ENCODE data around the gene NUP85.
A peak's percentile ranks its signal among the peaks of the same experiment; 100 is the strongest.
"Not testable (repeated sequence)": the region's sequence is repeated elsewhere in the genome, so short reads cannot be mapped to it uniquely, and the experiment has no call there.

The NUP85 gene, protein sequence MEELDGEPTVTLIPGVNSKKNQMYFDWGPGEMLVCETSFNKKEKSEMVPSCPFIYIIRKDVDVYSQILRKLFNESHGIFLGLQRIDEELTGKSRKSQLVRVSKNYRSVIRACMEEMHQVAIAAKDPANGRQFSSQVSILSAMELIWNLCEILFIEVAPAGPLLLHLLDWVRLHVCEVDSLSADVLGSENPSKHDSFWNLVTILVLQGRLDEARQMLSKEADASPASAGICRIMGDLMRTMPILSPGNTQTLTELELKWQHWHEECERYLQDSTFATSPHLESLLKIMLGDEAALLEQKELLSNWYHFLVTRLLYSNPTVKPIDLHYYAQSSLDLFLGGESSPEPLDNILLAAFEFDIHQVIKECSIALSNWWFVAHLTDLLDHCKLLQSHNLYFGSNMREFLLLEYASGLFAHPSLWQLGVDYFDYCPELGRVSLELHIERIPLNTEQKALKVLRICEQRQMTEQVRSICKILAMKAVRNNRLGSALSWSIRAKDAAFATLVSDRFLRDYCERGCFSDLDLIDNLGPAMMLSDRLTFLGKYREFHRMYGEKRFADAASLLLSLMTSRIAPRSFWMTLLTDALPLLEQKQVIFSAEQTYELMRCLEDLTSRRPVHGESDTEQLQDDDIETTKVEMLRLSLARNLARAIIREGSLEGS

GRCh38 chr17:75205037-75205792 lies at the start of gene NUP85:
Gene NUP85, plus strand, starts transcription at chr17:75205679. Its CDS starts 83 bp downstream, at chr17:75205762.
- DNase-seq = peak; percentile 92

GRCh38 chr17:75158480-75158879 lies 47.0 kb upstream of the NUP85 start:
- not testable (repeated sequence) for DNase-seq

DNA sequence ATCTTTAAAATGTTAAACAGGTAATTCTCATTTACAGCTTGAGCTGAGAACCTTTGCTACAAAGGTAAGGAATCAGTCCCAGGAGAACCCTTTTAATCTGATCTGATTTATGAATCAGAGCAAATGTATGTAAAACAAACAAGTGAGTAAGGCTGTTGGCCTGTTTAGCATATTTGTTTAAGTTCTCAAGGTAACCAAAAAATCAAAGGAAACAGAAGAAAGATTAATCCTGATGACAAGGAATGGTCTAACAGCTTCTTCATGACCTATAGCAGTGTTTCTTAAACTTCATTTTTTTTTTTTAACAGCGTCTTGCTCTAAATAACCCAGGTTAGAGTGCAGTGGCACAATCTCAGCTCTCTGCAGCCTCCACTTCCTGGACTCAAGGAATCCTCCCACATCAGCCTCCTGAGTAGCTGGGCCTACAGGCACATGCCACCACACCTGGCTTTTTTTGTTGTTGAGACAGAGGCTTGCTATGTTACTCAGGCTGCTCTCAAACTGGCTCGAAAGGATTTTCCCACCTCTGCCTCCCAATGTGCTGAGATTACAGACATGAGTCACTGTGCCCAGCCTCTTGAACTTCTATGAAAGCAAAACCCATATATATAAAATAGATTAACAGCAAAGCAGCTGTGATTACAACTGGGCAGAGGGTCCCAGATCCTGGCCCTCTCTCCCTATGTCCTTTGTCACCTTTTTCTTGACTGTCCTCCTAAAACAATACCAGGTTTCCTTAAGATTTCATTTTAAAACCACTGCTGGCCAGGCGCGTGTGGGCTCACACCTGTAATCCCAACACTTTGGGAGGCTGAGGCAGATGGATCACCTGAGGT lies 46.1 kb upstream of the NUP85 start:
- DNase-seq = no peak

DNA sequence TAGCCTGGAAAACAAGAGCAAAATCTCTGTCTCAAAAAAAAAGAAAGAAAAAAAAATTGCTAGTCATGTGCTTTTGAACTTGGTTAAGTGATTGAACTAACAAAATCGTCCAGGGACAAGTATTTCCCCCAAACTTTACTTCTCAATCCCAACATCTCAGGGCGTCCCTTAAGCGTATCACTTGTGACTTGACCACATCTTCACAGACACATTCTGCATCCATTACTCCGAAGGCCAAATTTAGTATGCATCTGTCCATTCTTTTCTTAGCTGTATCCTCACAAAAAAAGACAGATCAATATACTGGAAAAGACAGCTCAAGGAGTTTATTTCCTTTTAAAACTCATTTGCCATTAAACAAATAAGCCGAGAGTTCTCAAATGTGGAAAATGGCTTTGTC lies 45.3 kb upstream of the NUP85 start:
- DNase-seq = no peak

DNA sequence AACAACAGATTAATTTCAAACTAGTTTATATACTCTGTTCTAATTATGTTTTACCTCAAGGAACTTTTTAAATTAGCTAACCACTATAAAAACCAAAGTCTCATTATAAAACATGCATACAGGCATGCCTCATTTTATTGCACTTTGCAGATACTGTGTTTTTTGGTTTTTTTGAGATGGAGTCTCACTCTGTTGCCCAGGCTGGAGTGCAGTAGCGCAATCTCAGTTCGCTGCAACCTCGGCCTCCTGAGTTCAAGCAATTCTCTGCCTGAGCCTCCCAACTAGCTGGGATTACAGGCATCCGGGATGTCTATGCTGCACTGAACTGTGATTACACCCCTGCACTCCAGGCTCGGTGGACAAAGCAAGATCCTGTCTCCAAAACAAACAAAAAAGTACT lies 42.4 kb upstream of the NUP85 start:
- no peak for DNase-seq

- DNase-seq = not testable (repeated sequence)
Observed at GRCh38 chr17:75164606-75165005, 40.9 kb upstream of the NUP85 start.

DNA sequence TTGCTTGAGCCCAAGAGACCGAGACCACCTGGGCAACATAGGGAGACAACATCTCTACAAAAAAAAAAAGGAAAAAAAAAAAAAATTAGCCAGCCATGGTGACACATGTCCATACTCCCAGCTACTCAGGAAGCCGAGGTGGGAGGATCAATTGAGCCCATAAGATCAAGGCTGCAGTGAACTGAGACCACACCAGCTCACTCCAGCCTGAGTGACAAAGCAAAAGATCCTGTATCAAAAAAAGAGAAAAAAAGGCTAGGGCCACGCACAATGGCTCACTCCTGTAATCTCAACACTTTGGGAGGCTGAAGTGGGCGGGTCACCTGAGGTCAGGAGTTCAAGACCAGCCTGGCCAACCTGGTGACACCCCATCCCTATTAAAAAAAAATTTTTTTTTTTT lies 36.5 kb upstream of the NUP85 start:
- no peak for DNase-seq

DNA sequence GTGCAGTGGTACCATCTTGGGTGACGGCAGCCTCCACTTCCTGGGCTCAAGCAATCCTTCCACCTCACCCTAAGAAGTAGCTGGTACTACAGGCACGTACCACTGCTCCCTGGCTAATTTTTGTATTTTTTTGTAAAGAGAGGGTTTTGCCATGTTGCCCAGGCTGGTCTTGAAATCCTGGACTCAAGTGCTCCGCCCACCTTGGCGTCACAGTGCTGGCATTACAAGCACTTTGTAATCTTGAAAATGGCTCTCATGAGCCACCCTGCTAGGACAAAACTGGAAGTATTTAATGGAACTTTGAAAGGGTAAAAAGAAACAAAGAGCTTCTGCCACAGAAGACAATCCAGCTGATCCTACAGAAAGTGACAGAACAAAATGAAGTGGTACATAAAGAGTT lies 32.0 kb upstream of the NUP85 start:
- DNase-seq = no peak

DNA sequence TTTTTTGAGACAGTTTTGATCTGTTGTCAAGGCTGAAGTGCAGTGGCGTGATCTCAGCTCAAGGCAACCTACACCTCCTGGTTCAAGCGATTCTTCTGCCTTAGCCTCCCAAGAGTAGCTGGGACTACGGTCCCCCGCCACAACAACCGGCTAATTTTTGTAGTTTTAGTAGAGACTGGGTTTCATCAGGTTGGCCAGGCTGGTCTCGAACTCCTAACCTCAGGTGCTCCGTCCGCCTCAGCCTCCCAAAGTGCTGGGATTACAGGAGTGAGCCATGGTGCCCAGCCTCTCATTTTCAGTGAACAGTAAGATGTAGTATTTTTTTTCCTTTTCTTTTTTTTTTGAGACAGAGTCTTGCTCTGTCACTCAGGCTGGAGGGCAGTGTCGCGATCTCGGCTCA lies 30.5 kb upstream of the NUP85 start:
- DNase-seq = no peak

- DNase-seq = no peak
Observed at GRCh38 chr17:75176625-75177024, 28.9 kb upstream of the NUP85 start.

DNA sequence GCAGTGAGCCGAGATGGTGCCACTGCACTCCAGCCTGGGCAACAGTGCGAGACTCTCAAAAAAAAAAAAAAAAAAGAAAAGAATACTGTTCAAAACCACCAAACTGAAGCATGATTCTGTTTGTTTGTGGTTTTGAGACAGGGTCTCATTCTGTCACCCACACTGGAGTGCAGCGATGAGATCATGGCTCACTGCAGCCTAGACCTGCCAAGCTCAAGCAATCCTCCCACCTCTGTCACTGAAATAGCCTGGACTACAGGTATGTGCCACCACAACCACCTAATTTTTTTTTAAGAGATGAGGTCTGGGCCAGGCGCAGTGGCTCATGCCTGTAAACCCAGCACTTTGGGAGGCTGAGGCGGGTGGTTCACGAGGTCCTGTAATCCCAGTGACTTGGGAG lies 27.0 kb upstream of the NUP85 start:
- DNase-seq = no peak

GRCh38 chr17:75181110-75181509 lies 24.4 kb upstream of the NUP85 start:
- DNase-seq = no peak

DNA sequence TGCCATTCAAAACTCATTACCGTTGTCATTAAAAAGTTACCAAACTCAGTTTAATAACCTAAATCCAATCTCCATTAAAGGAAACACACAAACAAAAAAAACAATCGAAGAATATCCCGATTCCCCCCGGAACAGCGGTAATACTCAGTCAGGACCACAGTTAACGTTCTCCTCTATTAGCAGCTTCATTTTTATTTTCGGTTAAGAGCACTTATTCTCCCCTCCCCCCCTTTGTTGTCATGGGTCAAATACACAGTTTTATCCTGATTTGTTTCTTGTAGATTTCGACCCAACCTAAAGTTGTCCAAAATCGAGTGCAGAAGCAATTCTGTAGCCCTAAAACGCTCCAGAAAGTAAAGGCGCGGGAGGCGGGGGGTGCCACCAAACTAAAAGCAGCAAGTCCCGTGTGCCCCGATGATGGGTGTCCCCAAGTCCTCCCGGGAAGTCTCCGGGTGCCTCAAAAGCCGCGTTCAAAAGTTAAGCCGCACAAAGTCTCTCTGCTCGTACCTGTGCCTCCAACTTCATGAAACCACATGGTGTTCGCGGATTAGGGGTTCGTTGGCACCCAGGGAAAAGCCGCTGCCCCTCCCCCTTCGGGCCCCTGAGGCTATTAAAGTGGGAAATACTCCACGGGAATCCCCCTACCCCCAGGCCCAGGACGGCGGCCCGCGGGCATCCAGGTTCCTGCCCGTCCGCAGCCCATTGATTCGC lies 23.7 kb upstream of the NUP85 start:
- no peak for DNase-seq

GRCh38 chr17:75182319-75182568 lies 23.2 kb upstream of the NUP85 start:
- DNase-seq = no peak

GRCh38 chr17:75182569-75183436 lies 22.7 kb upstream of the NUP85 start, which contains the start of gene SUMO2:
Gene SUMO2, minus strand, starts transcription at chr17:75182959. Its CDS starts 125 bp downstream, at chr17:75182834.
- DNase-seq = peak; percentile 95

- DNase-seq = no peak
Observed at GRCh38 chr17:75183999-75184884, 21.2 kb upstream of the NUP85 start.

GRCh38 chr17:75188614-75189013 lies 16.9 kb upstream of the NUP85 start:
- no peak for DNase-seq

GRCh38 chr17:75191584-75191983 lies 13.9 kb upstream of the NUP85 start:
- no peak for DNase-seq

- no peak for DNase-seq
Observed at GRCh38 chr17:75194879-75195278, 10.6 kb upstream of the NUP85 start.
